ENCODE results near the gene HSPA8.
"Not testable (repeated sequence)": the region's sequence is repeated elsewhere in the genome, so short reads cannot be mapped to it uniquely, and the experiment has no call there.

The HSPA8 gene

GRCh38 chr11:123061403-123062157, at the start of gene HSPA8:
HSPA8 (minus strand) TSS chr11:123062136; CDS start chr11:123061324, 812 bp downstream.
- no peak for DNase-seq (ENCODE audit: low read depth in 2 of 2)

GRCh38 chr11:123111465-123111864, 49.5 kb upstream of the HSPA8 start:
- no peak for DNase-seq (ENCODE audit: low read depth in 2 of 2)

- no peak for DNase-seq (ENCODE audit: low read depth in 2 of 2)
These were observed 48.5 kb upstream of the HSPA8 start for GRCh38 chr11:123110397-123110796.

- DNase-seq (ENCODE audit: low read depth in 2 of 2) = no peak
These were observed 46.1 kb upstream of the HSPA8 start for GRCh38 chr11:123107945-123108495.

GRCh38 chr11:123104697-123105096, 42.8 kb upstream of the HSPA8 start:
- no peak for DNase-seq (ENCODE audit: low read depth in 2 of 2)

- DNase-seq (ENCODE audit: low read depth in 2 of 2) = peak; percentile 57 to 61
These were observed 41.5 kb upstream of the HSPA8 start for GRCh38 chr11:123103326-123103980.

GRCh38 chr11:123100379-123101085, 38.6 kb upstream of the HSPA8 start:
- no peak for DNase-seq (ENCODE audit: low read depth in 2 of 2)

- no peak for DNase-seq (ENCODE audit: low read depth in 2 of 2)
These were observed 37.1 kb upstream of the HSPA8 start for GRCh38 chr11:123098990-123099389.

GRCh38 chr11:123093739-123094138, 31.8 kb upstream of the HSPA8 start:
- DNase-seq (ENCODE audit: low read depth in 2 of 2) = no peak

- DNase-seq (ENCODE audit: low read depth in 2 of 2) = no peak
These were observed 29.6 kb upstream of the HSPA8 start for GRCh38 chr11:123091506-123091905.

- DNase-seq (ENCODE audit: low read depth in 2 of 2) = not testable (repeated sequence)
These were observed 28.2 kb upstream of the HSPA8 start for GRCh38 chr11:123090168-123090567.

GRCh38 chr11:123088896-123089295, 27.0 kb upstream of the HSPA8 start:
- DNase-seq (ENCODE audit: low read depth in 2 of 2) = not testable (repeated sequence)

GRCh38 chr11:123087657-123088056, 25.7 kb upstream of the HSPA8 start:
- DNase-seq (ENCODE audit: low read depth in 2 of 2) = not testable (repeated sequence)

GRCh38 chr11:123086305-123086704, 24.4 kb upstream of the HSPA8 start:
- no peak for DNase-seq (ENCODE audit: low read depth in 2 of 2)

- no peak for DNase-seq (ENCODE audit: low read depth in 2 of 2)
These were observed 23.6 kb upstream of the HSPA8 start for GRCh38 chr11:123085497-123085896.

- no peak for DNase-seq (ENCODE audit: low read depth in 2 of 2)
These were observed 22.5 kb upstream of the HSPA8 start for GRCh38 chr11:123084454-123084853.

GRCh38 chr11:123083623-123084029, 21.7 kb upstream of the HSPA8 start:
- DNase-seq (ENCODE audit: low read depth in 2 of 2) = peak; percentile 83 to 86

GRCh38 chr11:123082977-123083376, 21.0 kb upstream of the HSPA8 start:
- DNase-seq (ENCODE audit: low read depth in 2 of 2) = no peak

- no peak for DNase-seq (ENCODE audit: low read depth in 2 of 2)
These were observed 18.1 kb upstream of the HSPA8 start for GRCh38 chr11:123080015-123080414.

- no peak for DNase-seq (ENCODE audit: low read depth in 2 of 2)
These were observed 14.5 kb upstream of the HSPA8 start for GRCh38 chr11:123076484-123076883.

- no peak for DNase-seq (ENCODE audit: low read depth in 2 of 2)
These were observed 11.6 kb upstream of the HSPA8 start for GRCh38 chr11:123073343-123074057.

GRCh38 chr11:123072762-123073161, 10.8 kb upstream of the HSPA8 start:
- no peak for DNase-seq (ENCODE audit: low read depth in 2 of 2)
